Neural cell (in vitro differentiated cells): Measurements from ENCODE around the gene ACOT8. TPM values are rescaled to one million over a fixed set of nuclear protein-coding genes. Genes with fewer than 3 reads are reported as not detected.
A peak's percentile ranks its signal among the peaks of the same experiment; 100 is the strongest.

Experiments used
- H2AFZ ChIP-seq: fragments of 200-600, 300-800 bp; sonication (generic), shearing (Covaris generic); 2 replicates; pipeline ENCODE4 v1.6.0; 2014; ENCODE audit warnings: low read depth, mild to moderate bottlenecking, antibody characterized with exemption, low read length, moderate library complexity
- H3F3A ChIP-seq: fragments of 200-600 bp; shearing (Covaris generic); 2 replicates; pipeline ENCODE4 v1.6.1; 2016; ENCODE audit warnings: mild to moderate bottlenecking, moderate library complexity, mixed read lengths, antibody characterized with exemption, low read length; ENCODE audit not compliant: insufficient read depth, poor library complexity, severe bottlenecking
- H3K27ac ChIP-seq: fragments of 200-600, 300-800 bp; sonication (generic), shearing (Covaris generic); 2 replicates; pipeline ENCODE4 v1.5.1; 2014; ENCODE audit warnings: mild to moderate bottlenecking, low read length, moderate library complexity
- H3K27me3 ChIP-seq: fragments of 300-800, 200-600 bp; sonication (generic), shearing (Covaris generic); 2 replicates; pipeline ENCODE4 v1.6.0; 2014; ENCODE audit warnings: mild to moderate bottlenecking, low read depth, low read length, moderate library complexity; ENCODE audit not compliant: insufficient read depth
- H3K36me3 ChIP-seq: fragments of 300-800, 200-600 bp; sonication (generic), shearing (Covaris generic); 2 replicates; pipeline ENCODE4 v1.5.1; 2014; ENCODE audit warnings: mild to moderate bottlenecking, antibody characterized with exemption, low read length, moderate library complexity; ENCODE audit not compliant: insufficient read depth
- H3K4me2 ChIP-seq: fragments of 300-800, 200-600 bp; sonication (generic), shearing (Covaris generic); 2 replicates; pipeline ENCODE4 v1.6.0; 2014; ENCODE audit warnings: mild to moderate bottlenecking, low read length
- H3K4me3 ChIP-seq: fragments of 300-800, 200-600 bp; sonication (generic), shearing (Covaris generic); 2 replicates; pipeline ENCODE4 v1.5.1; 2014; ENCODE audit warnings: mild to moderate bottlenecking, low read length, moderate library complexity
- H3K79me2 ChIP-seq: fragments of 200-600 bp; shearing (Covaris generic); replicated peaks from 2 replicates; pipeline ENCODE4 v1.6.0; 2014; ENCODE audit warnings: mild to moderate bottlenecking, low read length, moderate library complexity; ENCODE audit not compliant: insufficient read depth
- H3K9ac ChIP-seq: fragments of 300-800, 200-600 bp; sonication (generic), shearing (Covaris generic); 2 replicates; pipeline ENCODE4 v1.6.1; 2016; ENCODE audit warnings: mild to moderate bottlenecking, low read length, mixed read lengths
- H3K9me2 ChIP-seq: fragments of 200-600 bp; shearing (Covaris generic); 2 replicates; pipeline ENCODE4 v1.6.1; 2016; ENCODE audit warnings: mild to moderate bottlenecking, low read length, mixed read lengths; ENCODE audit not compliant: insufficient read depth
- H3K9me3 ChIP-seq: fragments of 200-600, 300-800 bp; sonication (generic), shearing (Covaris generic); 2 replicates; pipeline ENCODE4 v1.6.1; 2016; ENCODE audit warnings: mild to moderate bottlenecking, mixed run types, low read length, moderate library complexity, mixed read lengths
- H4K20me1 ChIP-seq: fragments of 200-600 bp; shearing (Covaris generic); 2 replicates; pipeline ENCODE4 v1.6.1; 2016; ENCODE audit warnings: mild to moderate bottlenecking, mixed run types; ENCODE audit not compliant: insufficient read depth
- CTCF ChIP-seq: fragments of 450-650 bp; IDR thresholded peaks from 2 replicates; pipeline ENCODE4 v1.5.1; 2014; ENCODE audit warnings: antibody characterized with exemption, mild to moderate bottlenecking, moderate library complexity; ENCODE audit not compliant: poor library complexity, severe bottlenecking
- EP300 ChIP-seq: fragments of 450-650 bp; conservative IDR thresholded peaks from 2 replicates; pipeline ENCODE4 v1.6.1; 2014; ENCODE audit warnings: antibody characterized with exemption, mild to moderate bottlenecking, moderate library complexity; ENCODE audit not compliant: poor library complexity, severe bottlenecking
- EZH2 ChIP-seq: fragments of 200-600, 300-800 bp; shearing (Covaris generic), sonication (generic); IDR thresholded peaks from 2 replicates; pipeline ENCODE4 v1.6.1; 2014; ENCODE audit warnings: antibody characterized with exemption, low read length, borderline replicate concordance, mild to moderate bottlenecking; ENCODE audit not compliant: insufficient read depth, poor library complexity, severe bottlenecking
- MXI1 ChIP-seq: fragments of 450-650 bp; conservative IDR thresholded peaks from 2 replicates; pipeline ENCODE4 v1.6.1; 2014; ENCODE audit warnings: antibody characterized with exemption, mild to moderate bottlenecking; ENCODE audit not compliant: poor library complexity, severe bottlenecking
- POLR2AphosphoS5 ChIP-seq: IDR thresholded peaks from 2 replicates; pipeline ENCODE4 v1.6.1; 2012
- RAD21 ChIP-seq: fragments of 450-650 bp; conservative IDR thresholded peaks from 2 replicates; pipeline ENCODE4 v1.6.1; 2014; ENCODE audit warnings: antibody characterized with exemption, mild to moderate bottlenecking, moderate library complexity
- REST ChIP-seq: IDR thresholded peaks from 2 replicates; pipeline ENCODE4 v1.6.1; 2012; ENCODE audit warnings: borderline replicate concordance
- SMC3 ChIP-seq: fragments of 450-650 bp; conservative IDR thresholded peaks from 2 replicates; pipeline ENCODE4 v1.6.1; 2014; ENCODE audit warnings: antibody characterized with exemption, mild to moderate bottlenecking, moderate library complexity; ENCODE audit not compliant: poor library complexity
- TAF1 ChIP-seq: IDR thresholded peaks from 2 replicates; pipeline ENCODE4 v1.6.1; 2012; ENCODE audit warnings: low read depth
- polyA plus RNA-seq: library from polyadenylated mRNA; depleted of rRNA; stranded (reverse); fragments of >200 nt; gene quantifications from 2 replicates; pipeline ENCODE4 v1.2.3, GENCODE V29; 2014

Gene ACOT8
- polyA plus RNA-seq, 1 donor from 2014 or later, result 68.7 TPM

GRCh38 chr20:45882469-45883099, 25.4 kb upstream of the ACOT8 start:
- TF ChIP-seq CTCF, result no peak
- no peak for TF ChIP-seq RAD21
- TF ChIP-seq EZH2, result no peak
- TF ChIP-seq POLR2AphosphoS5, result no peak
- no peak for TF ChIP-seq EP300
- TF ChIP-seq MXI1, result no peak
- TF ChIP-seq REST, result no peak
- no peak for TF ChIP-seq SMC3
- no peak for TF ChIP-seq TAF1
- no peaks in the 10 kb centered on the region for H3K36me3 ChIP-seq
- no peaks in the 10 kb centered on the region for H3K9me2 ChIP-seq

GRCh38 chr20:45880988-45881788, 24.0 kb upstream of the ACOT8 start, which contains the start of gene ZSWIM1:
Gene ZSWIM1 (plus strand): TSS chr20:45881227. CDS start chr20:45882593, 1,366 bp downstream.
- peak within 1 kb of the TSS; percentile 6 for H2AFZ ChIP-seq
- H3K9ac ChIP-seq, result peak within 1 kb of the TSS; percentile 64
- no peaks in the 10 kb centered on the region for H4K20me1 ChIP-seq
- no peaks in the 10 kb centered on the region for H3K9me2 ChIP-seq
- no peaks in the 10 kb centered on the region for H3K9me3 ChIP-seq
- peak; percentile 94 for TF ChIP-seq POLR2AphosphoS5
- TF ChIP-seq EP300, result no peak
- TF ChIP-seq MXI1, result peak; percentile 81
- TF ChIP-seq SMC3, result no peak
- TF ChIP-seq REST, result peak; percentile 92
- TF ChIP-seq CTCF, result peak; percentile 24
- no peak for TF ChIP-seq EZH2
- TF ChIP-seq TAF1, result peak; percentile 87
- no peak for TF ChIP-seq RAD21
- peak within 1 kb of the TSS; percentile 68 for H3K27ac ChIP-seq
- peak within 1 kb of the TSS; percentile 67 for H3K4me3 ChIP-seq
- peaks cover 12% of the 10 kb centered on the region for H3K79me2 ChIP-seq
- H3K4me2 ChIP-seq, result peak within 1 kb of the TSS; percentile 68
- no peaks in the 10 kb centered on the region for H3F3A ChIP-seq
- no peaks in the 10 kb centered on the region for H3K36me3 ChIP-seq
- H3K27me3 ChIP-seq, result no peaks in the 10 kb centered on the region

More at GRCh38 chr20:45882469-45883099, 25.4 kb upstream of the ACOT8 start:
- no peak overlapping the region for H3K9ac ChIP-seq
- H4K20me1 ChIP-seq, result no peaks in the 10 kb centered on the region
- no peak overlapping the region for H2AFZ ChIP-seq
- peaks cover 12% of the 10 kb centered on the region for H3K79me2 ChIP-seq
- H3K27ac ChIP-seq, result no peak overlapping the region
- no peaks in the 10 kb centered on the region for H3F3A ChIP-seq
- H3K27me3 ChIP-seq, result no peaks in the 10 kb centered on the region
- no peak overlapping the region for H3K4me2 ChIP-seq
- no peaks in the 10 kb centered on the region for H3K9me3 ChIP-seq
- H3K4me3 ChIP-seq, result no peak overlapping the region
